ELF-1 (cell line): ENCODE measurements around the gene CTU2.
"Not testable (repeated sequence)": the region's sequence is repeated elsewhere in the genome, so short reads cannot be mapped to it uniquely, and the experiment has no call there.

Experiments used
- DNase-seq: peaks from one replicate; pipeline ENCODE4 v3.0.0-alpha.2; 2016; ENCODE audit warnings: low read depth, low spot score

CTU2 gene

GRCh38 chr16:88706229-88706964 lies at the start of gene CTU2, which contains the start of gene RNF166:
Gene CTU2, plus strand, starts transcription at chr16:88706503. Its CDS starts 28 bp downstream, at chr16:88706531.
Gene RNF166, minus strand, starts transcription at chr16:88706408. Its CDS starts 83 bp downstream, at chr16:88706325.
- DNase-seq: peak; percentile 90

GRCh38 chr16:88657371-88657770 lies 48.9 kb upstream of the CTU2 start:
- no peak for DNase-seq

DNA sequence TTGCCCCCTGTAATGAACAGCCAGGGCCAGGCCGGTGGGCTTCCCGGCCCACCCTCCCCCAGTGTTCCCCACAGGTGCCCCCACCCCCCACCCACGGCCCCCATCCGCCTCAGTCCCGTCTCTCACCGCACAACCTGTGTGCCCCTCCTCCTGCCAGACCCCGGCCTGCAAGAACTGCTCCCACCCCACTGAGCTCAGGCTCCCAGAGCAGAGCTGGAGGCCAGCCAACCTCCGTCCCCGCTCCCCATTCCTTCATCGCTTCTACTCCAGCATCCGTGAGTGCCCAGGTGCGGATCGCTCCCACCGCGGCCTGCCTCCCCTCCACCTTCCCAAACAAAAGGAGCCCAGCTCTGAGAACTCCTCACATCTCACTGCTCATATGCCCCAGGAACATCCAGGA lies 47.6 kb upstream of the CTU2 start:
- no peak for DNase-seq

GRCh38 chr16:88659160-88659559 lies 47.1 kb upstream of the CTU2 start:
- DNase-seq: no peak

GRCh38 chr16:88661468-88661867 lies 44.8 kb upstream of the CTU2 start:
- DNase-seq: no peak

GRCh38 chr16:88662222-88662842 lies 44.0 kb upstream of the CTU2 start:
- no peak for DNase-seq

DNA sequence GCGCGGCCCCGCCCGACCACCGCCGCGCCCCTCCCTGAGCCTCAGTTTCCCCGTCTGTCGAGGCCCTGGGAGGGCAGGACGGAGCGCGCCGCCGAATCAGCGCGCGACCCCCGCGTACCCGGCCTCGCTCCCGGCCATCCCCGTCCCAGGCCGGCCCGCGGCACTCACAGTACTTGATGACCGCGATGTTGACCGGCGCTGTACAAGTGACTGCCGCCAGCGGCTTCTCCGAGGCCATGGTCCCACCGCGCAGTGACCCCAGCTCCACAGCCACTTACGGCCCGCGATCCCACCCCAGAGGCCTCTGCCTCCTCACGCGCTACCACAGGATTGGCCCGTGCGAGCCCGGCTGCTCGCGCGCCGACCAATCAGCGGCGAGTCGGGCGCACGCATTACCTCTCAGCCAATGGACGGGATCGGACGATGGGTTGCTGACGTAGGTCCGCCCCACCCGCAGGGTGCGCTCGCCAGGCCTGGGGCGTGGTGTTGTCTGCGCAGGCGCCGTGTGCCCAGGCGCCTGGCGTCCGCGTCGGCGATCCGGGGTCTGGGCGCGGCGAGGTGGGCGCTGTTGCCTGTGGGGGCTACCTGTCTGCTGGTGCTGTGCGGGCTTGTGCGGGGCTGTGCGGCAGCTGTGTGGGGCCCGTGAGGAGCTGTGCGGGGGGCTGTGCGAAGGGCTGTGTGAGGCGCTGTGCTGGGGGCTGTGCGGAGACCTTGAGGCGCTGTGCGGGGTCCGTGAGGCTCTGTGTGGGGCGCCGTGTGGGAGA lies 43.3 kb upstream of the CTU2 start, which contains the start of gene MVD:
TSS of gene MVD (minus strand) at position 249 of the 764 bp plus-strand sequence. CDS start at position 238, 11 bp downstream.
- peak; percentile 99 for DNase-seq

DNA sequence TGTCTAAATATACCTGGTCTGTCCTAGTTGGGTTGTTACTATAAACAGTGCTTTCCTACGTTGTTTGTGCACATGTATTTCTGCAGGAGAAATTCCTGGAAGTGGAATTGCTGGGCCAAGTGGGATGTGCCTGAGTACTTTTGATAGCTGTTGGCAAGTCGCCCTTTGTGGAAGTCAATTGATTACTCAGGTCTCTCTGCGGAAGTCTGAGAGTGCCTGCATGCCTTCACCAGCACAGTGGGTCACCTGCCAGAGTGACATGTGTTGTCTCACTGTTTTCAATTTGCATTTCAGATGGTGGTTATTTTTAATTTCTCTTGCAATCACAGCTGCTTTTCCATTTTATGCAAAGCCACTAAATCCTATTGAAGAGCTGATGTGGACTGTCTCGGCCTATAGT lies 41.2 kb upstream of the CTU2 start:
- no peak for DNase-seq

DNA sequence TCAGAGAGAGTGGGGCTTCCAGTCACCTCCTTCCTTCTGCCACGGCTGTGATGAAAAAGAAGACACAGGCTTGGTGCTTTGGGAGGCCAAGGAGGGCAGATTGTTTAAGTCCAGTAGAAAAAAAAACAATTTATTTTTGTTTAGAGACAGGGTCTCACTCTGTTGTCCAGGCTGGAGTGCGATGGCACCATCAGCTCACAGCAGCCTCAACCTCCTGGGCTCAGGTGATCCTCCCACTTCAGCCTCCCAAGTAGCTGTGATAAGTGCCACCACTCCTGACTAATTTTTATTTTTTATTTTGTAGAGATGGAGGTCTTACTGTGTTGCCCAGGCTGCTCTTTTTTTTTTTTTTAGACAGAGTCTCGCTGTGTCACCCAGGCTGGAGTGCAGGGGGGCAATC lies 40.7 kb upstream of the CTU2 start:
- DNase-seq: no peak

DNA sequence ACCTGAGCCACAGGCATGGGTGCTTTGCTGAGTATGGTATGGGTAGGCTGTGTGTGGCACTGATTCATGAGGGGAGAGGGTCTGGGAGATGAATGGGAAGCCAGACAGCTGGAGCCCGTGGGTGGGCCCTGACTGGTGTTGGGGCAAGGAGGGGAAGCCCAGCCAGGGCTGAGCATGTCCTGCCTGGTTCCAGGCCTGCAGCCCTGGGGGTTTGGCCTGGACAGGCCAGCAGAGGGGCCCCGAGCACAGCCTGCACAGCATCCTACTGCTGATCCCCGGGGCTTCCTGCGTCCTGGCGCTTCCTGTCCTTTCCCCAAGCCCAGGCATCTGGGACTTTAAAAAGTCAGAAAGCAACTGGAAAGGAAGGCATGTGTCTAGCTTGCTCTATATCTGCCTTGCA lies 38.8 kb upstream of the CTU2 start:
- DNase-seq: peak; percentile 67

GRCh38 chr16:88669493-88669892 lies 36.8 kb upstream of the CTU2 start:
- not testable (repeated sequence) for DNase-seq

DNA sequence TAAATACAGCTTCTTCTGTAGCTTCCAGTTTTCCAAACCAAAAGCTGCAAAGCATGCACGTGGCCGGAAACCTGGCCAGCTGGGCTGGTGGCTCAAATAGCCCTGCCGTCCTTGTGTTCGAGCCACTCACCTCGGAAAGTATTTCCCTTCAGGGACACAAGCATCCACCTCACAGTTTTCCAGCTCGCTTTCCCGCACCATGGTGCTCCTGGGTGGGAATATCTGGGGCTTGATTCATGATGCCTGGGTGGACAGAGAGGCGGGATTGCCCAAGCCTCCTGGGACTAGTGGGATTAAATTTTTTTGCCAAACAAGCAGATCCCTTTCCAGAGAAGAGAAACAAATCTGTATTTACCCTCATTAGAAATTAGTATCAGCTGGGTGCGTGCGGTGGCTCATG lies 36.3 kb upstream of the CTU2 start:
- no peak for DNase-seq

DNA sequence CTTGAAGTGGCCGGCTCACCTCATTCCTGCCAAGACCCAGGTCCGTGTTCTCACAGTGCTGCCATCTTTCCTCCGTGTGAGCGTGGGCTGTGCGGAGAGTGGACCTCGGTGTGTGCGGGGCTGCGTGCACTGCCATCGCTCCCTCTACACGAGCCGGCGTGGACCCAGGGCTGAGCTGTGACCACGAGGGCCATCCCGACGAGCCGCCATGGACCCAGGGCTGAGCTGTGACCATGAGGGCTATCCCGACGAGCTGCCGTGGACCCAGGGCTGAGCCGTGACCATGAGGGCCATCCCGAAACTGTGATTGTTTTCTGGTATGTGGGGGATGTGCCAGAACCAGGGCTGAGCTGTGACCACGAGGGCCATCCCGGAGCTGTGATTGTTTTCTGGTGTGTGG lies 34.5 kb upstream of the CTU2 start:
- no peak for DNase-seq

- DNase-seq: peak; percentile 41
Observed at GRCh38 chr16:88672776-88673175, 33.5 kb upstream of the CTU2 start.

DNA sequence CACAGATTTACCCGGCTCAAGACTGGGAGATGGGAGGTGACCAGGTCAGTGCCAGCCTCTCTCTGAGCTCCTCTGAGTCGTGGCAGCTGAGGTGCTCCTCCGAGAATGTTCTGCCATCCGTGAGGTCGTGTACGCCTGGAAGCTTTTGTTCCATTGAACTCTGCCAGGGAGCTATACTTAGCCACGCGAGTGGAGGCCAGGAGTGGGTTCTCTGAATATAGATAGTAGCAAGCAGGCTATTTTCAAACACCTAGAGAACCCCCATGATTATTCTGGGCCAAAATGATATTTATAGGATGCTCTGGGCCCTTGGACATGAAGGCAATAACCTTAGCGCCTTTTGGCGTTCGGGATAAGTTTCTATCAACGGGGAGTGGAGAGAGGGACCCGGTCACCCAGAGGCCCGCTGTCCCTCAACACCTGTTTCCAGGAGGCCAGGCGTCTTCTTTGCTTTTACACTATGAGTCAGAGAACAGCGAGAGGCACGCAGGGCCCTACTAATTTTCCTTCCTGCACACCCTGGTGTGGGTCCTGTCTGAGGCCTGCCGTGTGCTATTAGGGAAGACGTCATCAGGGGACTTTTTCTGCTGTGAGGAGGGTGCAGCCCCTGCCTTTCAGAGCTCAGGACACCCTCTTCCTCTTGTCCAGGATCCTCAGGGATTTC lies 32.5 kb upstream of the CTU2 start:
- no peak for DNase-seq

DNA sequence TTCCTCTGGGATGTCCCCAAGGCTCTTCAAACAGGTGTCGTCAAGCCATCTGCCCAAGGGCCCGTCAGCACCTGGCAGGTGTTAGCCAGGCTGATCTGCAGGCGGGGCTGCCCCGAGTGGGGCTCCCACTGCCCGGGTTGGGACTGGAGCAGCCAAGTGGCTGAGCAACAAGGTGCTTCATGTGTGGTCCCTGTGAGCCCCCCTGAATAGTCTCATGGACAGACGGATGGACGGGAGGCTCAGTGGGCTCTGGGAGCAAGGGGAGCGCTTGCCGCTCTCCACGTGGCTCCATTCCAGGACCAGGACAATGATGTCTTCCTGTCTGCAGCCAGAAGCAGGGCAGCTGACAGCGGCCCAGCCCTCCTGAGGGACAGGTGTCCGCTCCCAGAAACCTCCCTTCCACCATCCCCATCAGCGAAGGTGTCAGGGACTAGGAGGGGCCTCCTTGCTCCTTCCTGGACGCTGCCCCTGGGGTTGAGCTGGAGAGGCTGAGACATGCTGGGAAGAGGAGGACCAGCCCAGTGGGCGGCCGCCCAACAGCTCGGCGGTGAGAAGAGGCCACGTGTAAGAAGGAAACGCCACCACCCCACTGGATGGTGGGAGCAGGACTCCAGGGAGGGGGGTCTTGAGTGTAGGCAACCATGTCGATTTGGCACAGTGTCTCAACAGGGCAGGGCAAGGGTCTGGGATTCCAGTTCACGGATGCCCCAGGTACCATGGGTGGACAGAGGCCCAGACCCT lies 29.6 kb upstream of the CTU2 start:
- no peak for DNase-seq

DNA sequence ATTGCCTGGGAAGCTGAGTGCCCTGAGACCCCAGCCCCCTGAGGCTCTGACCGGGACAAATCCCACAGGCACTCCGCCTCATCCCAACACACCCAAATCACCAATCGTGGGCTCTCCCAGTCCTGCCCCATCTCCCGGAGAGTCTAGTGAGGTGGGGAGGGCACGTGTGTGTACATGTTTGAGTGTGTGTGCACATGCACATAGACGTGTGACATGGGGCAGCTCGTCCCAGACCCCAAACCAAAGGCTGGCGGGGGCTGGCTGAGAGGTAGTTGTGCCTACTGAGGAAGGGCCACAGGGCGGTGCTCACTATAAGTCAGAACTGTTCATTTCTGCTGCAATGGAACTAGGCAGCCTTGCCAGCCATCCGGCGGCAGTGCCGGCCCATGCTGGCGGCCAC lies 28.6 kb upstream of the CTU2 start:
- DNase-seq: no peak

GRCh38 chr16:88678224-88678979 lies 27.9 kb upstream of the CTU2 start:
- peak; percentile 47 for DNase-seq

GRCh38 chr16:88680554-88681083 lies 25.7 kb upstream of the CTU2 start:
- DNase-seq: no peak

GRCh38 chr16:88681084-88681680 lies 25.1 kb upstream of the CTU2 start:
- DNase-seq: peak; percentile 72
